Measurements from ENCODE around the gene TNS4.
"Not testable (repeated sequence)": the region's sequence is repeated elsewhere in the genome, so short reads cannot be mapped to it uniquely, and the experiment has no call there.

The TNS4 gene

DNA sequence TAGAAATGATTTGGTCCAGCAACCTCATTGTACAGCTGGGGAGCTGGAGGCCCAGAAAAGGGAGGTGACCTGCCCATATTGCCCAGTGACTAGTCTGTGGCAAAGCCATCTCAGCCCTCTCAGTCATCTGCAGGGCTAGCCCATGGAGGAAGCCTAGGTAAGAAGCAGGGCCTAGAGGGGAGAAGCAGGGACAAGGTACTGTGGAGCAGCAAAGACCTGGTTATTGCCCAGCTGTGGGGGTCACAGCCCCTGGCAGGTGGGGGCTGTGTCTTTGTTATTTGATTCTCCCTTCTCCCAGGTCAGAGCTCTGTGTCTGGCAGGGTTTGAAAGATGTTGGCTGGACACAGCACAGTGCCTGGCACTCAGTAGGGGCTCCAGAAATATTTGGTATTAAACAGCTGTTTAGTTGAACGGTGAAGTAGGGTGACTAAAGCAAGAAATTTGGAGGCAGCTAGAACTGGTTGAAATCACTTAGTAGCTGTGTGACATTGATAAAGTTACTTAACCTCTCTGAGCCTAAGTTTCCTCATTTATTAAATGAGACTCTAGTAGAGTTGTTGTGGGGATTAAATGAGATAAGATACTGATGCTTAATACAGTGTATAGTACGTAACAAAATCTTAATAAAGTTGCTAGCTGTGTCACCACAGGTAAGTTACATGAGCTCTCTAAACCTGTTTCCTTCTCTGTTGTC lies 46.5 kb upstream of the TNS4 start:
- Histone ChIP-seq H3K79me1 (ENCODE audit: low read depth, low read length) (no peaks in the 10 kb centered on the region), H3K27ac (replicated peaks; ENCODE audit: low read length) (no peak overlapping the region), H3K4me3 (ENCODE audit: low read length in 2 of 2) (no peak overlapping the region), H3K4me1 (ENCODE audit: control insufficient read depth in 2 of 2, insufficient read depth in 1 of 2, low read depth in 1 of 2, low read length in 2 of 2) (peaks cover 12 to 23% of the 10 kb centered on the region in 2 donors), H4K8ac (ENCODE audit: low read depth, low read length) (no peak overlapping the region), H3K9me3 (replicated peaks in 1 of 2; ENCODE audit: control insufficient read depth in 2 of 2, insufficient read depth in 1 of 2, low read depth in 1 of 2, low read length in 2 of 2) (no peaks in the 10 kb centered on the region), H2BK12ac (ENCODE audit: low read length) (no peak overlapping the region), H3K18ac (ENCODE audit: low read length) (peak overlapping the region; percentile 87), H3K9ac (ENCODE audit: low read depth, low read length, poor library complexity) (no peak overlapping the region), H3K4ac (ENCODE audit: low read length) (no peak overlapping the region), H3K23ac (ENCODE audit: low read depth, low read length, poor library complexity) (no peak overlapping the region), H4K91ac (ENCODE audit: low read depth, low read length, poor library complexity) (no peak overlapping the region), H2BK5ac (ENCODE audit: low read length) (peak overlapping the region; percentile 40), H2BK120ac (ENCODE audit: low read depth, low read length) (peak overlapping the region; percentile 72), H2AFZ (ENCODE audit: low read length) (peak overlapping the region; percentile 60), H3K36me3 (replicated peaks in 1 of 2; ENCODE audit: control insufficient read depth in 2 of 2, insufficient read depth in 2 of 2, low read length in 2 of 2) (no peaks in the 10 kb centered on the region), H3K14ac (ENCODE audit: low read length) (no peak overlapping the region), H2BK15ac (ENCODE audit: low read length) (peak overlapping the region; percentile 96), H3K4me2 (ENCODE audit: insufficient read depth, low read length, poor library complexity, severe bottlenecking) (no peak overlapping the region), H2AK5ac (ENCODE audit: low read depth, low read length) (peak overlapping the region; percentile 22), H3K27me3 (ENCODE audit: control insufficient read depth in 3 of 3, insufficient read depth in 3 of 3, low read depth in 1 of 3, low read length in 3 of 3) (no peaks in the 10 kb centered on the region)
- no CpG with 5 or more reads among the region's 2 CpGs for WGBS, 2 donors (ENCODE audit: extremely low coverage in 2 of 2, insufficient read length in 2 of 2, insufficient replicate concordance in 1 of 2)
- no peak for DNase-seq (ENCODE audit: low spot score)

DNA sequence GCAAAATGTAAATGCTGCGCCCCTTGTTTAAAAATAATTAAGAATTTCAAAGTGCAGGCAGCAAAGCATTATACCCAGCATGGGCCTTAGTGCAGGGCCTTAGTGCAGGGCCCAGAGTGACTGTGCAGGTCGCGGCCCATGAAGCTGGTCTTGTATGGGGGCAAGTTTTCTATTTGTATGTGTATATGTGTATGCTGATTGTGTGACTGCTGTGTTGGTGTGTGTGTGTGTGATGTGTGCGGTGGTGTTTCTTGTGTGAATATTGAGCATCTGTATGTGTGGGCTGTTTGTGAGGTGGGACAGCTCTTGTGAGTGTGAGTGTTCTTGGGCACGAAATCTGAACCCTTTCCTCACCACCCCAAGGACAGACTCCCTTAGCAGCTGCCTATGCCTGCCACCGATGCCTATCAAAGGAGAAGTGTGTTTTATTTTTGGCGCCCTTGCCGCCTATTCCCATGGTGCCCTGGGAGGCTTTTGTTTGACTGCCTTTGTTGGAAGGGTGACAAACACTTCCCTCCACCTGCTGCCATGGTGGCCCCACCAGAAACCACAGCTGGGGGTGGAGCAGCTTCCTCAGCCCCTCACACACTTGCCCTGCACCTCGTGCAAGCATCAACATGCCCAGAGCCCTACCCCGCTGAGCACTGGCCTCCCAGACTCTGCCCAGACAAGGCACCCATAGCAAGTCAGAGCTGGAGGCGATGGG lies 45.8 kb upstream of the TNS4 start:
- H3K18ac ChIP-seq (ENCODE audit: low read length): peak overlapping the region; percentile 87
- peak overlapping the region; percentile 40 for H2BK5ac ChIP-seq (ENCODE audit: low read length)
- peak overlapping the region; percentile 60 for H2AFZ ChIP-seq (ENCODE audit: low read length)
- H3K27ac ChIP-seq (replicated peaks; ENCODE audit: low read length): no peak overlapping the region
- DNase-seq (ENCODE audit: low spot score): no peak
- H2BK120ac ChIP-seq (ENCODE audit: low read depth, low read length): peak overlapping the region; percentile 72
- H3K4ac ChIP-seq (ENCODE audit: low read length): no peak overlapping the region
- H3K79me1 ChIP-seq (ENCODE audit: low read depth, low read length): no peaks in the 10 kb centered on the region
- no peak overlapping the region for H3K14ac ChIP-seq (ENCODE audit: low read length)
- no peaks in the 10 kb centered on the region for H3K27me3 ChIP-seq (ENCODE audit: control insufficient read depth in 3 of 3, insufficient read depth in 3 of 3, low read depth in 1 of 3, low read length in 3 of 3)
- H4K91ac ChIP-seq (ENCODE audit: low read depth, low read length, poor library complexity): no peak overlapping the region
- H2BK12ac ChIP-seq (ENCODE audit: low read length): no peak overlapping the region
- H3K4me1 ChIP-seq (ENCODE audit: control insufficient read depth in 2 of 2, insufficient read depth in 1 of 2, low read depth in 1 of 2, low read length in 2 of 2): peaks cover 19 to 30% of the 10 kb centered on the region in 2 donors
- no peaks in the 10 kb centered on the region for H3K36me3 ChIP-seq (replicated peaks in 1 of 2; ENCODE audit: control insufficient read depth in 2 of 2, insufficient read depth in 2 of 2, low read length in 2 of 2)
- H2BK15ac ChIP-seq (ENCODE audit: low read length): peak overlapping the region; percentile 96
- peak overlapping the region; percentile 22 for H2AK5ac ChIP-seq (ENCODE audit: low read depth, low read length)
- WGBS, 2 donors (ENCODE audit: extremely low coverage in 2 of 2, insufficient read length in 2 of 2, insufficient replicate concordance in 1 of 2): 100% methylated on average over 1 of the region's 11 CpGs; no CpG with 5 or more reads in 1 of the 2 donors
- H3K9me3 ChIP-seq (replicated peaks in 1 of 2; ENCODE audit: control insufficient read depth in 2 of 2, insufficient read depth in 1 of 2, low read depth in 1 of 2, low read length in 2 of 2): no peaks in the 10 kb centered on the region
- no peak overlapping the region for H3K4me3 ChIP-seq (ENCODE audit: low read length in 2 of 2)
- no peak overlapping the region for H3K23ac ChIP-seq (ENCODE audit: low read depth, low read length, poor library complexity)
- H3K9ac ChIP-seq (ENCODE audit: low read depth, low read length, poor library complexity): no peak overlapping the region
- no peak overlapping the region for H4K8ac ChIP-seq (ENCODE audit: low read depth, low read length)
- no peak overlapping the region for H3K4me2 ChIP-seq (ENCODE audit: insufficient read depth, low read length, poor library complexity, severe bottlenecking)

- H2AK5ac ChIP-seq (ENCODE audit: low read depth, low read length); H4K8ac ChIP-seq (ENCODE audit: low read depth, low read length); H3K36me3 ChIP-seq (replicated peaks in 1 of 2; ENCODE audit: control insufficient read depth in 2 of 2, insufficient read depth in 2 of 2, low read length in 2 of 2); DNase-seq (ENCODE audit: low spot score); H3K27me3 ChIP-seq (ENCODE audit: control insufficient read depth in 3 of 3, insufficient read depth in 3 of 3, low read depth in 1 of 3, low read length in 3 of 3); H3K4ac ChIP-seq (ENCODE audit: low read length); H2BK12ac ChIP-seq (ENCODE audit: low read length); H2AFZ ChIP-seq (ENCODE audit: low read length); H3K18ac ChIP-seq (ENCODE audit: low read length); H3K14ac ChIP-seq (ENCODE audit: low read length); H2BK120ac ChIP-seq (ENCODE audit: low read depth, low read length); H3K23ac ChIP-seq (ENCODE audit: low read depth, low read length, poor library complexity); H2BK15ac ChIP-seq (ENCODE audit: low read length); H3K4me2 ChIP-seq (ENCODE audit: insufficient read depth, low read length, poor library complexity, severe bottlenecking); H3K27ac ChIP-seq (replicated peaks; ENCODE audit: low read length); H3K79me1 ChIP-seq (ENCODE audit: low read depth, low read length); H2BK5ac ChIP-seq (ENCODE audit: low read length); H3K9me3 ChIP-seq (replicated peaks in 1 of 2; ENCODE audit: control insufficient read depth in 2 of 2, insufficient read depth in 1 of 2, low read depth in 1 of 2, low read length in 2 of 2); H4K91ac ChIP-seq (ENCODE audit: low read depth, low read length, poor library complexity); H3K4me3 ChIP-seq (ENCODE audit: low read length in 2 of 2); H3K9ac ChIP-seq (ENCODE audit: low read depth, low read length, poor library complexity): not testable (repeated sequence)
- no CpG with 5 or more reads among the region's 4 CpGs for WGBS, 2 donors (ENCODE audit: extremely low coverage in 2 of 2, insufficient read length in 2 of 2, insufficient replicate concordance in 1 of 2)
- H3K4me1 ChIP-seq (ENCODE audit: control insufficient read depth in 2 of 2, insufficient read depth in 1 of 2, low read depth in 1 of 2, low read length in 2 of 2): peaks cover 23 to 36% of the 10 kb centered on the region in 2 donors
Observed at GRCh38 chr17:40546497-40546896, 45.1 kb upstream of the TNS4 start.

DNA sequence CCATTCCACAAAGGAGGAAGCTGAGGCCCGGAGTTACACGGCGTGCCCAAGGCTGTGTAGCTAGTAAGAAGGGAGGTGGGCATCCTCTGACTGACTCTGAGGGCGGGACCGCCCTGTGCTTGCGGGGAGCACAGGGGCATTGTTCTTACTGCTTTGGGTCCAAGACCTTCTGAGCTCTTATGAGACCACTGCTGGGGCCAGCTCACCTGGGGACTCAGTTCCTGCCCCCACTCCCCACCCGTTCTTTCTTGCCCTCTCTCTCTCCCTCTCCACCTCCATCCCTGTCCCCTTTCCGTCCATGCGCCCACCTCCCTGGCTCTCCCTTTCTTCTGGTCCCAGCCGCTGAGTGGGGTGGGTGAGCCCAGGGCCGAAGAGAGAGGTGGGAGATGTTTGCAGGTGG lies 44.2 kb upstream of the TNS4 start:
- Histone ChIP-seq H2AFZ (ENCODE audit: low read length) (no peak overlapping the region), H2BK15ac (ENCODE audit: low read length) (peak overlapping the region; percentile 87), H3K9ac (ENCODE audit: low read depth, low read length, poor library complexity) (no peak overlapping the region), H4K8ac (ENCODE audit: low read depth, low read length) (no peak overlapping the region), H3K4me1 (ENCODE audit: control insufficient read depth in 2 of 2, insufficient read depth in 1 of 2, low read depth in 1 of 2, low read length in 2 of 2) (peaks cover 23 to 40% of the 10 kb centered on the region in 2 donors), H2BK5ac (ENCODE audit: low read length) (no peak overlapping the region), H3K9me3 (replicated peaks in 1 of 2; ENCODE audit: control insufficient read depth in 2 of 2, insufficient read depth in 1 of 2, low read depth in 1 of 2, low read length in 2 of 2) (no peaks in the 10 kb centered on the region), H3K23ac (ENCODE audit: low read depth, low read length, poor library complexity) (no peak overlapping the region), H2BK120ac (ENCODE audit: low read depth, low read length) (no peak overlapping the region), H3K36me3 (replicated peaks in 1 of 2; ENCODE audit: control insufficient read depth in 2 of 2, insufficient read depth in 2 of 2, low read length in 2 of 2) (no peaks in the 10 kb centered on the region), H3K4ac (ENCODE audit: low read length) (no peak overlapping the region), H2AK5ac (ENCODE audit: low read depth, low read length) (peak overlapping the region; percentile 83), H3K4me3 (ENCODE audit: low read length in 2 of 2) (no peak overlapping the region), H4K91ac (ENCODE audit: low read depth, low read length, poor library complexity) (peak overlapping the region; percentile 28), H3K4me2 (ENCODE audit: insufficient read depth, low read length, poor library complexity, severe bottlenecking) (no peak overlapping the region), H2BK12ac (ENCODE audit: low read length) (peak overlapping the region; percentile 76), H3K79me1 (ENCODE audit: low read depth, low read length) (no peaks in the 10 kb centered on the region), H3K27me3 (ENCODE audit: control insufficient read depth in 3 of 3, insufficient read depth in 3 of 3, low read depth in 1 of 3, low read length in 3 of 3) (no peaks in the 10 kb centered on the region), H3K27ac (replicated peaks; ENCODE audit: low read length) (no peak overlapping the region), H3K14ac (ENCODE audit: low read length) (no peak overlapping the region), H3K18ac (ENCODE audit: low read length) (peak overlapping the region; percentile 81)
- no peak for DNase-seq (ENCODE audit: low spot score)
- WGBS, 2 donors (ENCODE audit: extremely low coverage in 2 of 2, insufficient read length in 2 of 2, insufficient replicate concordance in 1 of 2): no CpG with 5 or more reads among the region's 11 CpGs
